GM19239 (cell line): ENCODE data around the gene PACRG.

Experiments
- DNase-seq: peaks from one replicate; pipeline ENCODE4 v3.0.0; 2011; ENCODE audit warnings: low spot score; ENCODE audit not compliant: insufficient read length
- FAIRE-seq: peaks from 2 replicates; lab custom pipeline; 2011; peaks lifted over from hg19 to GRCh38; lab: Jason Lieb, UNC

Gene PACRG

GRCh38 chr6:162770955-162771354 is 43.2 kb downstream of the PACRG start:
- DNase-seq (no peak), FAIRE-seq (no peak)

- DNase-seq (no peak), FAIRE-seq (no peak)
Observed at GRCh38 chr6:162772466-162772865, 44.7 kb downstream of the PACRG start.

GRCh38 chr6:162773996-162774395 is 46.2 kb downstream of the PACRG start:
- no peak for DNase-seq
- no peak for FAIRE-seq

- FAIRE-seq (no peak), DNase-seq (no peak)
Observed at GRCh38 chr6:162777091-162777490, 49.3 kb downstream of the PACRG start.

- no peak for FAIRE-seq
Observed at GRCh38 chr6:162778603-162779002, 50.8 kb downstream of the PACRG start.

GRCh38 chr6:162785632-162786242 is 58.0 kb downstream of the PACRG start:
- DNase-seq = no peak
- no peak for FAIRE-seq

More at GRCh38 chr6:162778603-162779002, 50.8 kb downstream of the PACRG start:
- DNase-seq = no peak

GRCh38 chr6:162798546-162799266 is 70.9 kb downstream of the PACRG start:
- FAIRE-seq (no peak), DNase-seq (no peak)

- DNase-seq = no peak
- no peak for FAIRE-seq
Observed at GRCh38 chr6:162814426-162814973, 86.7 kb downstream of the PACRG start.

GRCh38 chr6:162817196-162817595 is 89.4 kb downstream of the PACRG start:
- no peak for DNase-seq

GRCh38 chr6:162819284-162819683 is 91.5 kb downstream of the PACRG start:
- FAIRE-seq = no peak
- DNase-seq = no peak

More at GRCh38 chr6:162817196-162817595, 89.4 kb downstream of the PACRG start:
- no peak for FAIRE-seq

- FAIRE-seq = no peak
- DNase-seq = no peak
Observed at GRCh38 chr6:162821102-162821501, 93.3 kb downstream of the PACRG start.

GRCh38 chr6:162825597-162825996 is 97.8 kb downstream of the PACRG start:
- FAIRE-seq (no peak), DNase-seq (no peak)

GRCh38 chr6:162829013-162829742 is 101.4 kb downstream of the PACRG start:
- no peak for DNase-seq
- no peak for FAIRE-seq

GRCh38 chr6:162833776-162834175 is 106.0 kb downstream of the PACRG start:
- FAIRE-seq = no peak
- DNase-seq = no peak

GRCh38 chr6:162845972-162846371 is 118.2 kb downstream of the PACRG start:
- DNase-seq = no peak
- FAIRE-seq = no peak

GRCh38 chr6:162846723-162847122 is 118.9 kb downstream of the PACRG start:
- FAIRE-seq = no peak
- DNase-seq = no peak

GRCh38 chr6:162849269-162849668 is 121.5 kb downstream of the PACRG start:
- DNase-seq (no peak), FAIRE-seq (no peak)

- no peak for FAIRE-seq
- no peak for DNase-seq
Observed at GRCh38 chr6:162852192-162852591, 124.4 kb downstream of the PACRG start.

- FAIRE-seq (no peak), DNase-seq (no peak)
Observed at GRCh38 chr6:162852840-162853577, 125.2 kb downstream of the PACRG start.

- no peak for DNase-seq
- FAIRE-seq = no peak
Observed at GRCh38 chr6:162854228-162854627, 126.5 kb downstream of the PACRG start.
